A204.1 (cell line): ENCODE data around the gene SETD1B.

Experiments used
- FAIRE-seq: peaks from 2 replicates; lab custom pipeline; 2012; peaks lifted over from hg19 to GRCh38; lab: Jason Lieb, UNC

Gene SETD1B

GRCh38 chr12:121809712-121810116 lies 5.9 kb downstream of the SETD1B start:
- no peak for FAIRE-seq

- no peak for FAIRE-seq
Measured at GRCh38 chr12:121810234-121810817, 6.5 kb downstream of the SETD1B start.

DNA sequence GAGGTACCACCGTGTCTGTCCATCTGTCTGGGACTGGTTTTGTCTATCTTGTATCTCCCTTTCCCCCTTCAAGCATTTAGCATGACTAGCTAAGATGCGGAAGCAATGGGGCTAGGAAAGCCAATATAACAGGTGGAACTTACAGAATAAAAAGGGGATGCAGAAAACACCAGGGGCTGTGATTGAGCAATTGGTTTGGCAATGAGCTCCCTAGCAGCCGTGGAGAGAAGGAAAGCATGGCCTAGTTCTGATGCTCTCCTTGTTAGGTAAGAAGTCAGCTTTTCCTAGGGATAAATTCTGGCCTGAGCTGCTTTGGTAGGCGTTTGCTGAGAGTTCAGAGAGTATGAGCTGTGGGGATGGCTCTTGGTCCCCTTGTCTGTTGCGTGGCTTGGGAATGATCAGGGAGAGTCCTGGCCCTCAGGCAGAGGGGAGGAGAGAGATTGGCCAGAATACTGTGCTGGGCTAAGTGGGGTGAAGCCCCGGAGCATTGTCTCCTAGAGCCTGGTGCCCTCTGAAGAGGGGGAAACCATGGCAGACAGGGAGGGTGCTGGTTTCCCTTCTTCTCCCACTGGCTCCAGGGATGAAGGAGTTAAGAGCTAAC lies 7.1 kb downstream of the SETD1B start:
- no peak for FAIRE-seq

DNA sequence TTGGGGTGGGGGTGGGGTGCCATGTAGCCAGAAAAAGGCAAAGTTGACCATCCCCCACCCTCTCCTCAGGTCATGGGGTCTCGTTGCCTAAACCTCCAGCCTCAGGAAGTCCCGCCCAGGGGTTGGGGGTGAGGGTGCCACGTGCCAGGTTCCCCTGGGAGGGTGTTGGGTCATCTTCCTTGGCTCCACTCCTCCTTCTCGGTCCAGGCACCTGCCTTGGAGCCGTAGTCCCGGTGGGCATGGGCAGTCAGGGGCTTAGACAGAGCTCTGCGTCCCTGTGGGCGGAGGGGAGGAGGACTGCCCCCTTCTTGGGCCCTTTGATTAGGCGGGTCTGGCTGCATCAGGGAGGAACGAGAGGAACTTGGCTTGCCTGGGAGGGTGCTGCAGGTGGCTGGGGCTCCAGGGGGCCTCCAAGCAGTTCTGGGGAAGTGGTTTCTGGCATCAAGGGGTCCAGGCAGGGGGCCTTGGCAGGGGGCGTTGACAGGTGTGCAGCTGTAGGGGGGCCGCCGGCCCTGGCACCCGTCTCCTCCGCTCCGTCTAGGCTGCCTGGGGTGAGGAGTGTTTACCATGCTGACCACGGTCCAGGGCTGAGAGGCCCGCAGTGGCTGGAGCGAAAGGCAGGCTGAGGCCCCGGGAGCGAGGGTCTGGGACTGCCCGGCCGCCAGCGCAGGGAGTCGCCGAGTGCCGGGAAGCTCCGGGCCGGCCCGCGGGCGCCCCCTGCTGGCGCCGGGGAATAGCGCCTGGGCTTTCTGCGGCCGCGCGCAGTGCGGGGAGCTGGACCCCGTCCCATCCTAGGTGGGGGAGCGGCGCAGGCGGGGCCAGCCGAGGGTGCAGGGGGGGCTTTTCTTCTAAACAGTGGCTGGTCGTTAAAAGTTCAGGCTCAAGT lies 7.9 kb downstream of the SETD1B start:
- FAIRE-seq, result no peak

DNA sequence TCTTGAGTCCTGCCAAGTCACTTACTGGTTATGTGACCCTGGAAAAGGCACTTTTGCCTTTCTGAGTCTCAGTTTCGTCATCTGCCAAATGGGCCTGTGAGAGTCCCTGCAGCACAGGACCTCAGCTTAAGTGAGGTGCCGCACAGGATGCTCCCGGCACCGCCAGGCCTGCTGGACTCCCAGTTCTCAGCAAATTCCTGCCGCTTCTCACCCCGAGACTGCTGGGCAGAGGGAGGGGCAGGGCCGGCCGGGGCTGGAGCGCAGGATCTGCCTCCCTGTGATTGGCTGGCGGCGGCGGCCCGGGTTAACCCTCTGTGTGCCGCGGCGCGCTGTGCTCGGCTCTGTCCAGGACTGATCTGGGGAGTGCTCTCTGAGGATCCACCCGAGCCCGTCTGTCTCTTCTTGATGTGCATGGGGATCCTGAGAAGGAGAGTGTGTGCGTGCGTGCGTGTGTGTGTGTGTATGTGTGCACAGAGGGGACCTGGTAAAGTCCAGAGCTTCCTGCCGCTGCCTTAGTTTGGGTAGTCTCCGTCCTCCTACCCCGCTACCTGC lies 8.6 kb downstream of the SETD1B start:
- FAIRE-seq, result no peak

DNA sequence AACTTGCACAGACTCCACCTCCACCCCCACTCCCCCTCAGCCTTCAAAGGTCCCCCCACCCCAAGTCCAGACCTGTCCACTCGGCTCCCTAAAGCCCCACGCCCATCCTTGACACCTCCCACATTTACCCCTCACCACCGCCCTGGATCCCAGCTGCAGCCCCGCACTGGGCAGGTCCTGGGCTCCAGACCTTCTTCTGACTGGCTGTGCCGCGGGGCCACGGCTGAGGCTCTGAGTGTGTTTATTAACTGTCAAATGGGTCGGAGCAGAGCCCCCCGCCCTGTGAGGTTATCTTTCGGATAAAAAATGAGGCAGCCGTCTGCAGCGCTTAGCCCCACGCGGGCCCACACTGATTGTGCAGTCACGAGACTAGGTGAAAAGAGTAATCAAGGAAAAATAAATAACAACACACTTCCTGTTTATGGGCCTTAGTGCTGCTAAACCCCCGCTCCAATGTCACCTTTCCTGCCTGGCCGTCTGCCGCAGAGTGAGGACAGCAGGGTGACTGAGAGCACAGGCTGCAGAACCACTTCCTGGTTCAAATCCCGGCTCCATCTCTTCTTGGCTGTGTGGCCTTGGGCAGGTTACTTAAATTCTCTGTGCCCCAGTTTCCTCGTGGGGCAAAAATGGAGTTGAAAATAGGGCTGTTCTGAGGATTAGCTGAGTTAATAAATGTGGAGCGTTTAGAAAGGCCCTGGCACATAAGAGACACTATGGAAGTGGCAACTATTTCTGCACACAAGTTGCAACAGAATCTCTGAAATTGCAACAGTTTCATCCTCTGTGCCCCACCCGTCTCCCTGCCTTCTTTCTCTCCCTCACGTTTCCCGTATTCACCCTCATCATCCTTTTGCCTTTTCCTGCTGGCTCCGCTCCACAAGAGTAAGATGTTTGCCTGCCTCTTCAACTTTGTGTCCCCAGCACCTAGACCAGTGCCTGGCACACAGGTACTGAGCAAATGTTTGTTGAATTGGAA lies 9.4 kb downstream of the SETD1B start:
- no peak for FAIRE-seq

- FAIRE-seq, result no peak
Measured at GRCh38 chr12:121813951-121814350, 10.1 kb downstream of the SETD1B start.

GRCh38 chr12:121814429-121815119 lies 10.8 kb downstream of the SETD1B start:
- FAIRE-seq, result no peak

DNA sequence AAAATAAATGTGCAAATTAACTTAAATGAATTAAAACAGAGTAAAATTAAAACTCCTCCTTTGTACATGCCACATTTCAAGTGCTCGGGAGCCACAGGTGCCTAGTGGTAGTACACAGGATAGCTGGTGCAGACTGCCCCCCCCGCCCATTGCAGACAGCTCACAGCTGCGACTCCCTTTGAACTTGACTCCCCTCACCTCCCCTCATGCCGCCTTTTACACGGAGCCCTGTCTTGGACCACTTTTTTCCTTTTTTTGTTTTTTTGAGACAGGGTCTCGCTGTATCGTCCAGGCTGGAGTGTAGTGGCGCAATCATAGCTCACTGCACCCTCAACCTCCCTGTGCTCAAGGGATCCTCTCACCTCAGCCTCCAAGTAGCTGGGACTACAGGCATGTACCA lies 11.5 kb downstream of the SETD1B start:
- no peak for FAIRE-seq

DNA sequence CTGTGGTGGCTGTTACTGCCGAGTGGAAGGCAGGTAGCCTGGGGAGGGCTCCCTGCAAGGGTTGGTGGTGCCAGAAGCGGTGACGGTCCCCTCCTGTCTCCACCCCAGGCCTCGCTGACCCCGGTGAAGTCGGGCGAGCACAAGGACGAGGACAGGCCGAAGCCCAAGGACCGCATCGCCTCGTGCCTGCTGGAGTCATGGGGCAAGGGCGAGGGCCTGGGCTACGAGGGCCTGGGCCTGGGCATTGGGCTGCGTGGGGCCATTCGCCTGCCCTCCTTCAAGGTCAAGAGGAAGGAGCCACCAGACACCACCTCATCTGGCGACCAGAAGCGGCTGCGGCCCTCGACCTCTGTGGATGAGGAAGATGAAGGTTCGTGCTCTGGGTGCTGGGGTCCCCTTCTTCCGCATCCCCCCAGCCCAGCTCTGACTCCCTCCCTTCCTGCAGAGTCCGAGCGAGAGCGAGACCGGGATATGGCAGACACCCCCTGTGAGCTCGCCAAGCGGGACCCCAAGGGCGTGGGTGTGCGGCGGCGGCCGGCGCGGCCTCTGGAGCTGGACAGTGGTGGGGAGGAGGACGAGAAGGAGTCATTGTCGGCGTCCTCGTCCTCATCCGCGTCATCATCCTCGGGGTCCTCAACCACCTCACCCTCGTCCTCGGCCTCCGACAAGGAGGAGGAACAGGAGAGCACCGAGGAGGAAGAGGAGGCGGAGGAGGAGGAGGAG lies 13.3 kb downstream of the SETD1B start:
- no peak for FAIRE-seq

GRCh38 chr12:121817648-121818043 lies 13.8 kb downstream of the SETD1B start:
- FAIRE-seq, result no peak

DNA sequence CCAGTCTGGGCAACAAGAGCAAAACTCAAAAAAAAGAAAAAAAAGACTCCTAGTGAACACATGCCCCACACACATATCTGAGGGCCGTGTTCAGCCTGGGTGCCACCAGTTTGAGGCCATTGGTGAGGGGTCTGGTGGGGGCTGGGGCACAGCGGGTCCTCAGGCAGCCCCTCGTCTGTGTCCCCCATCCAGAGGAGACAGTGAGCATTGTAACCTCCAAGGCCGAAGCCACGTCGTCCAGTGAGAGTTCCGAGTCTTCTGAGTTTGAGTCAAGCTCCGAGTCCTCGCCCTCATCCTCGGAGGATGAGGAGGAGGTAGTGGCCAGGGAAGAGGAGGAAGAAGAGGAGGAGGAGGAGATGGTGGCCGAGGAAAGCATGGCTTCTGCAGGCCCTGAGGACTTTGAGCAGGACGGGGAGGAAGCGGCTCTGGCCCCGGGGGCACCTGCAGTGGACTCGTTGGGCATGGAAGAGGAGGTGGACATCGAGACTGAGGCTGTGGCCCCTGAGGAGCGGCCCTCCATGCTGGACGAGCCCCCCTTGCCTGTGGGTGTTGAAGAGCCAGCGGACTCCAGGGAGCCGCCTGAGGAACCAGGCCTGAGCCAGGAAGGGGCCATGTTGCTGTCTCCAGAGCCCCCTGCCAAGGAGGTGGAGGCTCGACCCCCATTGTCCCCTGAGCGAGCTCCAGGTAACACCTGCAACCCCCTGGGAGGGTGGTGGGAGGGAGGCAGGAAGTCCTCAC lies 15.6 kb downstream of the SETD1B start:
- FAIRE-seq, result no peak

GRCh38 chr12:121820056-121820455 lies 16.2 kb downstream of the SETD1B start:
- no peak for FAIRE-seq

DNA sequence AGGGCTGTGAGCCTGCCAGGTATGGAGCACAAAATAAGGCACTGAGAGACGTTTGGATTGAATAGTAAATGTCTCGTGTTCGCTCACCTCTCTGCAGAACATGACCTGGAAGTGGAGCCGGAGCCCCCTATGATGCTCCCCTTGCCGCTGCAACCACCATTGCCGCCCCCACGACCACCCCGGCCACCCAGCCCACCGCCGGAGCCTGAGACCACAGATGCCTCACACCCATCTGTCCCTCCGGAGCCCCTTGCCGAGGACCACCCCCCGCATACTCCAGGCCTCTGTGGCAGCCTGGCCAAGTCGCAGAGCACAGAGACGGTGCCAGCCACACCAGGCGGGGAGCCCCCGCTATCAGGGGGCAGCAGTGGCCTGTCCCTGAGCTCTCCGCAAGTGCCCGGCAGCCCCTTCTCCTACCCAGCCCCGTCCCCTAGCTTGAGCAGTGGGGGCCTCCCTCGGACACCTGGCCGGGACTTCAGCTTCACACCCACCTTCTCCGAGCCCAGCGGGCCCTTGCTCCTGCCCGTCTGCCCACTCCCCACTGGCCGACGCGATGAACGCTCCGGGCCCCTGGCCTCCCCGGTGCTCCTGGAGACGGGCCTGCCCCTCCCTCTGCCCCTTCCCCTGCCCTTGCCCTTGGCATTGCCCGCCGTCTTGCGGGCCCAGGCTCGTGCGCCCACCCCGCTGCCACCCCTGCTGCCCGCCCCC lies 18.7 kb downstream of the SETD1B start:
- FAIRE-seq, result no peak

GRCh38 chr12:121823101-121823726 lies 19.4 kb downstream of the SETD1B start:
- no peak for FAIRE-seq

DNA sequence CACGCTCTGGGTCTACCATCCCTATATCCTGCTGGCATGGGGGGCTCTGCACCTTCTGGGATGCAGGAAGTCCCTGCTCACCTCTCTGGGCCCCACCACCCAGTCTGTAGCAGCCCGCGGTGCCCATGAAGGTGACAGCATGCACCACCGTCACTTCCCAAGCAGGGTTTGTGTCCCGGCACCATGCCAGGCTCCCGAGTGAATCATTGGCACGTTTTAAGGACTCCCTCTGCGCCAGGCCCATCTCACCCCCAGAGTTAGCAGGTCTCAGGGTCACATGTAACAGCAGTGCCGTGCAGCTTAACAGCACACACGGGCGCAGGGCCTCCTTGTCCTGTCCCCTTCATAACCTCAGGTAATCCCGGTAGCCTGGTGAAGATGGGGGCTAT lies 19.9 kb downstream of the SETD1B start:
- FAIRE-seq, result no peak

GRCh38 chr12:121825041-121825523 lies 21.3 kb downstream of the SETD1B start:
- FAIRE-seq, result no peak

GRCh38 chr12:121826318-121827150 lies 22.7 kb downstream of the SETD1B start:
- no peak for FAIRE-seq
